B cell (primary cell): ENCODE data around the gene FBXO9. TPM values are rescaled to one million over a fixed set of nuclear protein-coding genes. Genes with fewer than 3 reads are reported as not detected.

Experiments
- ATAC-seq: fragments of 200-7000 bp; cut with Tn5 transposase; one replicate; pipeline ENCODE4 v1.10.0; 2021; ENCODE audit warnings: low read depth, mild to moderate bottlenecking, moderate number of reproducible peaks, moderate library complexity
- CTCF ChIA-PET: fragments of 350-600 bp; sonication (Branson Sonifier 250); formaldehyde crosslinking; loops from one replicate; lab custom pipeline; 2021; ENCODE audit warnings: antibody characterized with exemption, inconsistent platforms; lab: Charles Lee
- POLR2A ChIA-PET: fragments of 350-600 bp; sonication (Branson Sonifier 250); formaldehyde crosslinking; loops from one replicate; lab custom pipeline; 2021; ENCODE audit warnings: antibody characterized with exemption; lab: Charles Lee
- DNase-seq: peaks from one replicate; pipeline ENCODE4 v3.0.0; 2013
- H2AFZ ChIP-seq: 2 replicates; pipeline ENCODE4 v1.6.1; 2012; ENCODE audit warnings: mild to moderate bottlenecking, low read depth, low read length; ENCODE audit not compliant: insufficient read depth, poor library complexity, severe bottlenecking
- H3K27ac ChIP-seq, 2 donors: 1 replicate in 1 of 2; 2 replicates in 1 of 2; pipeline ENCODE4 v1.5.1; 2012 to 2013; ENCODE audit warnings: low read length in 2 of 2, mild to moderate bottlenecking in 2 of 2, moderate library complexity in 1 of 2
- H3K27me3 ChIP-seq, 4 experiments: fragments of 200-600 bp in 1 of 4; sonication (generic) in 1 of 4; replicated peaks in 1 of 4; 1 replicate in 2 of 4; 2 replicates in 2 of 4; pipeline versions ENCODE4 v1.6.1 to v1.7.0; 2013 to 2016; ENCODE audit warnings: low read length in 3 of 4, mild to moderate bottlenecking in 2 of 4, mixed read lengths in 1 of 4, moderate library complexity in 1 of 4; ENCODE audit not compliant: insufficient read depth in 4 of 4, control insufficient read depth in 3 of 4; ENCODE audit errors: control extremely low read depth in 1 of 4
- H3K36me3 ChIP-seq, 2 experiments: replicated peaks in 1 of 2; 1 replicate in 1 of 2; 2 replicates in 1 of 2; pipeline versions ENCODE4 v1.6.1 to v1.7.1; 2013; ENCODE audit warnings: low read length in 1 of 2; ENCODE audit not compliant: insufficient read depth in 2 of 2, control insufficient read depth in 1 of 2; ENCODE audit errors: control extremely low read depth in 1 of 2, extremely low read depth in 1 of 2
- H3K4me1 ChIP-seq, 2 donors: fragments of 200-600 bp in 1 of 2; sonication (generic) in 1 of 2; 1 replicate in 1 of 2; 2 replicates in 1 of 2; pipeline versions ENCODE4 v1.5.1 to v1.6.1; 2013 to 2017; ENCODE audit warnings: low read length in 2 of 2; ENCODE audit not compliant: control insufficient read depth in 2 of 2, insufficient read depth in 2 of 2
- H3K4me2 ChIP-seq: replicated peaks from 2 replicates; pipeline ENCODE3; 2012; ENCODE audit warnings: mild to moderate bottlenecking, low read depth, low read length; ENCODE audit not compliant: poor library complexity, severe bottlenecking
- H3K4me3 ChIP-seq, 5 experiments: fragments of 200-600 bp in 1 of 5; sonication (generic) in 1 of 5; 1 replicate in 3 of 5; 2 replicates in 2 of 5; pipeline versions ENCODE4 v1.5.1 to v1.7.0; 2011 to 2016; ENCODE audit warnings: low read length in 4 of 5, mild to moderate bottlenecking in 4 of 5, low read depth in 2 of 5, control low read depth in 1 of 5, moderate library complexity in 1 of 5; ENCODE audit not compliant: insufficient read depth in 1 of 5; ENCODE audit errors: control extremely low read depth in 1 of 5, extremely low read depth in 1 of 5
- H3K79me2 ChIP-seq: fragments of 200-600 bp; sonication (generic); one replicate; pipeline ENCODE4 v1.6.0; 2016; ENCODE audit warnings: low read length; ENCODE audit not compliant: control insufficient read depth, insufficient read depth
- H3K9ac ChIP-seq: fragments of 200-600 bp; sonication (generic); 2 replicates; pipeline ENCODE4 v1.6.1; 2017; ENCODE audit warnings: mild to moderate bottlenecking, low read length, moderate library complexity
- H3K9me3 ChIP-seq, 3 donors: one replicate each; pipeline versions ENCODE4 v1.6.1 to v1.7.1; 2013; ENCODE audit warnings: low read length in 2 of 3; ENCODE audit not compliant: control insufficient read depth in 2 of 3, insufficient read depth in 1 of 3; ENCODE audit errors: control extremely low read depth in 1 of 3
- H4K20me1 ChIP-seq: 2 replicates; pipeline ENCODE4 v1.6.0; 2012; ENCODE audit warnings: mild to moderate bottlenecking, low read length; ENCODE audit not compliant: insufficient read depth, control insufficient read depth, poor library complexity, severe bottlenecking
- H3K27ac Mint-ChIP-seq: one replicate; pipeline ENCODE4 v1.8.0; 2021; ENCODE audit warnings: mixed read lengths
- H3K27me3 Mint-ChIP-seq: one replicate; pipeline ENCODE4 v1.8.0; 2021; ENCODE audit warnings: mixed read lengths
- H3K4me1 Mint-ChIP-seq: one replicate; pipeline ENCODE4 v1.8.0; 2021; ENCODE audit warnings: mixed read lengths
- H3K4me3 Mint-ChIP-seq: one replicate; pipeline ENCODE4 v1.8.0; 2021; ENCODE audit warnings: mixed read lengths
- H3K9me3 Mint-ChIP-seq: one replicate; pipeline ENCODE4 v1.8.0; 2022; ENCODE audit warnings: mixed read lengths; ENCODE audit not compliant: insufficient read depth
- EZH2 ChIP-seq: IDR thresholded peaks from 2 replicates; pipeline ENCODE4 v1.6.1; 2012; ENCODE audit warnings: borderline replicate concordance, low read depth, mild to moderate bottlenecking, moderate library complexity, low read length; ENCODE audit not compliant: insufficient read depth, poor library complexity, severe bottlenecking
- WGBS: methylation state at CpG from one replicate; pipeline ENCODE4 v1.1.5; 2013; ENCODE audit warnings: missing lambda C conversion rate; ENCODE audit not compliant: insufficient coverage; 5-methylcytosine and 5-hydroxymethylcytosine counted together
- intact Hi-C: fragments of 100-400 bp; cut with micrococcal nuclease; formaldehyde crosslinking; loops from one replicate; pipeline ENCODE4 v1.10.0; 2022
- polyA plus RNA-seq: library from polyadenylated mRNA; depleted of rRNA; stranded (reverse); fragments of >200 nt; gene quantifications from 2 replicates; pipeline ENCODE4 v1.2.3, GENCODE V29; 2012
- total RNA-seq, 2 donors: library from RNA; stranded (reverse); fragments of 120-200 nt in 1 of 2; gene quantifications; 1 replicate in 1 of 2; 2 replicates in 1 of 2; pipeline versions ENCODE4 v1.2.3 to v1.2.4, GENCODE V29; 2013 to 2022
- TF ChIP-seq, protein P1 (sequence below): fragments of 200-600 bp; IDR thresholded peaks from one replicate; pipeline ENCODE4 v1.8.0; 2022; ENCODE audit warnings: antibody characterized with exemption, mild to moderate bottlenecking

The FBXO9 gene
- total and polyA plus RNA-seq, 2 donors (not counting 1 experiment from before 2014, with no cell fraction given) = 105 TPM

DNA sequence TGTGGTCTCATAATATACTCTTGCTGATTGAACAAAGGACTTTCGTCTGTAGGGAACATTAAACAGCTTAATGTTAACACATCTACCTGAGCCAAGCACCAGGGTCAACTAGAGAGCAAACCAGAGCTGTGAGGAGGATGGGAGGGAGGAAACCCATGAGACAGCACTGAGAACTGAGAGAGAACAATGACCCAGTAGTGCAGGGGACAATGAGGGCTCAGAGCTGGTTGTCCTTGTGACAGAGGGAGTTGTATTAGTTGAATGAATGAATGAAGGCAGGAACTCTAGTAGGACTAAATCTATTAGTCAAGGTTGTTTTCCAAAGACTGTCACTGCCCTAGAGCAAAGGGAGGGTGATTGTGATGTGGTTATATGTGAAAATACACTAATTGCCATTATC lies 41.9 kb upstream of the FBXO9 start:
- ChIA-PET POLR2A (no interaction called here), CTCF (no interaction called here)
- no peaks in the 10 kb centered on the region for H3K27me3 Mint-ChIP-seq
- no peaks in the 10 kb centered on the region for H4K20me1 ChIP-seq
- no CpG with 5 or more reads among the region's 1 CpG for WGBS
- H3K36me3 ChIP-seq = peaks cover 11 to 17% of the 10 kb centered on the region in 2 experiments
- H3K4me2 ChIP-seq = no peak overlapping the region
- intact Hi-C loops = no loop called here
- H3K4me3 ChIP-seq = no peak overlapping the region
- no peaks in the 10 kb centered on the region for H3K79me2 ChIP-seq
- ATAC-seq (no peak), DNase-seq (no peak)
- TF ChIP-seq EZH2 = no peak
- TF ChIP-seq, protein P1, sequence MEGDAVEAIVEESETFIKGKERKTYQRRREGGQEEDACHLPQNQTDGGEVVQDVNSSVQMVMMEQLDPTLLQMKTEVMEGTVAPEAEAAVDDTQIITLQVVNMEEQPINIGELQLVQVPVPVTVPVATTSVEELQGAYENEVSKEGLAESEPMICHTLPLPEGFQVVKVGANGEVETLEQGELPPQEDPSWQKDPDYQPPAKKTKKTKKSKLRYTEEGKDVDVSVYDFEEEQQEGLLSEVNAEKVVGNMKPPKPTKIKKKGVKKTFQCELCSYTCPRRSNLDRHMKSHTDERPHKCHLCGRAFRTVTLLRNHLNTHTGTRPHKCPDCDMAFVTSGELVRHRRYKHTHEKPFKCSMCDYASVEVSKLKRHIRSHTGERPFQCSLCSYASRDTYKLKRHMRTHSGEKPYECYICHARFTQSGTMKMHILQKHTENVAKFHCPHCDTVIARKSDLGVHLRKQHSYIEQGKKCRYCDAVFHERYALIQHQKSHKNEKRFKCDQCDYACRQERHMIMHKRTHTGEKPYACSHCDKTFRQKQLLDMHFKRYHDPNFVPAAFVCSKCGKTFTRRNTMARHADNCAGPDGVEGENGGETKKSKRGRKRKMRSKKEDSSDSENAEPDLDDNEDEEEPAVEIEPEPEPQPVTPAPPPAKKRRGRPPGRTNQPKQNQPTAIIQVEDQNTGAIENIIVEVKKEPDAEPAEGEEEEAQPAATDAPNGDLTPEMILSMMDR = no peak
- H3K4me1 Mint-ChIP-seq = no peaks in the 10 kb centered on the region
- no peaks in the 10 kb centered on the region for H3K9me3 Mint-ChIP-seq
- no peak overlapping the region for H3K27ac Mint-ChIP-seq
- H3K9ac ChIP-seq = no peak overlapping the region
- no peaks in the 10 kb centered on the region for H3K4me1 ChIP-seq
- H2AFZ ChIP-seq = no peak overlapping the region
- H3K27me3 ChIP-seq = no peaks in the 10 kb centered on the region
- no peak overlapping the region for H3K27ac ChIP-seq
- no peak overlapping the region for H3K4me3 Mint-ChIP-seq
- no peaks in the 10 kb centered on the region for H3K9me3 ChIP-seq

DNA sequence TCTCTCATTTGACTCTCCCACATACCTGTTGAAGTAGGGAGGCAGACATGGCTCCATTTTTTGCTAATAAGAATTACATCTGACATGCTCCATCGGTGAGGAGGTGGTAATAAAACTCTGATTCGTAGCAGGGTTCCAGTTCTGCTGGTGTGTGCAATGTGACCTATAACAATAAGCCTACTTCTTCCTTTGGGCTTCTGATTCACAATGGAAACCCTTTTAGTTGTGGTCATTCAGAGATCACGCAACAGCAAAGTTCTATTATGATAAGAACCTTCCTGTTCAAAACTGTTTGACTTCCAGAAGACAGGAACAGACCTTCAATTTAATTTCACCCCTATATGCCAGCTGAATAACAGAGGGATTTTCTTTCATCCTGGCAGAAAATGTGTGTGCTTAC lies 38.7 kb upstream of the FBXO9 start:
- intact Hi-C loops = no loop called here
- ATAC-seq (no peak), DNase-seq (no peak)
- H3K4me3 ChIP-seq = no peak overlapping the region
- H3K27ac Mint-ChIP-seq = no peak overlapping the region
- H3K4me2 ChIP-seq = no peak overlapping the region
- ChIA-PET CTCF (no interaction called here), POLR2A (no interaction called here)
- no peaks in the 10 kb centered on the region for H3K79me2 ChIP-seq
- H3K4me1 Mint-ChIP-seq = no peaks in the 10 kb centered on the region
- peaks cover 15 to 23% of the 10 kb centered on the region in 2 experiments for H3K36me3 ChIP-seq
- H3K27ac ChIP-seq = no peak overlapping the region
- no peaks in the 10 kb centered on the region for H3K9me3 Mint-ChIP-seq
- no peak overlapping the region for H2AFZ ChIP-seq
- no peak overlapping the region for H3K9ac ChIP-seq
- H3K27me3 Mint-ChIP-seq = no peaks in the 10 kb centered on the region
- H3K27me3 ChIP-seq = no peaks in the 10 kb centered on the region
- no peaks in the 10 kb centered on the region for H3K9me3 ChIP-seq
- TF ChIP-seq, protein P1 = no peak
- no peak for TF ChIP-seq EZH2
- H3K4me3 Mint-ChIP-seq = no peak overlapping the region
- WGBS = 100% methylated on average over 2 of the region's 3 CpGs
- H4K20me1 ChIP-seq = no peaks in the 10 kb centered on the region
- H3K4me1 ChIP-seq = no peaks in the 10 kb centered on the region
